ENCODE results near the gene TMEM232.

- TF ChIP-seq JUN (IDR thresholded peaks at IDR 0.05; ENCODE audit: borderline replicate concordance, insufficient read depth, insufficient read length, low read depth), result no peak
- TF ChIP-seq, protein P1, sequence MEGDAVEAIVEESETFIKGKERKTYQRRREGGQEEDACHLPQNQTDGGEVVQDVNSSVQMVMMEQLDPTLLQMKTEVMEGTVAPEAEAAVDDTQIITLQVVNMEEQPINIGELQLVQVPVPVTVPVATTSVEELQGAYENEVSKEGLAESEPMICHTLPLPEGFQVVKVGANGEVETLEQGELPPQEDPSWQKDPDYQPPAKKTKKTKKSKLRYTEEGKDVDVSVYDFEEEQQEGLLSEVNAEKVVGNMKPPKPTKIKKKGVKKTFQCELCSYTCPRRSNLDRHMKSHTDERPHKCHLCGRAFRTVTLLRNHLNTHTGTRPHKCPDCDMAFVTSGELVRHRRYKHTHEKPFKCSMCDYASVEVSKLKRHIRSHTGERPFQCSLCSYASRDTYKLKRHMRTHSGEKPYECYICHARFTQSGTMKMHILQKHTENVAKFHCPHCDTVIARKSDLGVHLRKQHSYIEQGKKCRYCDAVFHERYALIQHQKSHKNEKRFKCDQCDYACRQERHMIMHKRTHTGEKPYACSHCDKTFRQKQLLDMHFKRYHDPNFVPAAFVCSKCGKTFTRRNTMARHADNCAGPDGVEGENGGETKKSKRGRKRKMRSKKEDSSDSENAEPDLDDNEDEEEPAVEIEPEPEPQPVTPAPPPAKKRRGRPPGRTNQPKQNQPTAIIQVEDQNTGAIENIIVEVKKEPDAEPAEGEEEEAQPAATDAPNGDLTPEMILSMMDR (IDR thresholded peaks at IDR 0.05; ENCODE audit: extremely low read depth in 1 of 2, insufficient read depth in 1 of 2, low read depth in 1 of 2, low read length in 2 of 2), result no peak
These were observed 200.7 kb downstream of the TMEM232 start for GRCh38 chr5:110525762-110526161.
